Activated naive CD8-positive, alpha-beta T cell (primary cell): ENCODE data around the gene THAP12.

ENCODE experiments used
- H3K27ac Mint-ChIP-seq: one replicate; pipeline ENCODE4 v1.8.0; 2021; ENCODE audit warnings: mixed read lengths
- H3K27me3 Mint-ChIP-seq: one replicate; pipeline ENCODE4 v1.8.0; 2021; ENCODE audit warnings: mixed read lengths
- H3K36me3 Mint-ChIP-seq: one replicate; pipeline ENCODE4 v1.8.0; 2021; ENCODE audit warnings: mixed read lengths
- H3K4me1 Mint-ChIP-seq: one replicate; pipeline ENCODE4 v1.8.0; 2021; ENCODE audit warnings: low read depth, mixed read lengths
- H3K4me3 Mint-ChIP-seq: one replicate; pipeline ENCODE4 v1.8.0; 2021; ENCODE audit warnings: mild to moderate bottlenecking, mixed read lengths
- H3K9me3 Mint-ChIP-seq: one replicate; pipeline ENCODE4 v1.8.0; 2021; ENCODE audit warnings: low read depth, mixed read lengths

The THAP12 gene

GRCh38 chr11:76313271-76313670 is 67.7 kb downstream of the THAP12 start:
- Mint-ChIP-seq H3K9me3 (no peaks in the 10 kb centered on the region), H3K4me1 (no peaks in the 10 kb centered on the region), H3K4me3 (no peak overlapping the region), H3K36me3 (no peaks in the 10 kb centered on the region), H3K27ac (no peak overlapping the region), H3K27me3 (peaks cover 3% of the 10 kb centered on the region)

- Mint-ChIP-seq H3K4me3 (no peak overlapping the region), H3K27ac (no peak overlapping the region), H3K36me3 (no peaks in the 10 kb centered on the region), H3K9me3 (no peaks in the 10 kb centered on the region), H3K4me1 (no peaks in the 10 kb centered on the region), H3K27me3 (no peaks in the 10 kb centered on the region)
Measured at GRCh38 chr11:76310832-76311595, 69.9 kb downstream of the THAP12 start.

DNA sequence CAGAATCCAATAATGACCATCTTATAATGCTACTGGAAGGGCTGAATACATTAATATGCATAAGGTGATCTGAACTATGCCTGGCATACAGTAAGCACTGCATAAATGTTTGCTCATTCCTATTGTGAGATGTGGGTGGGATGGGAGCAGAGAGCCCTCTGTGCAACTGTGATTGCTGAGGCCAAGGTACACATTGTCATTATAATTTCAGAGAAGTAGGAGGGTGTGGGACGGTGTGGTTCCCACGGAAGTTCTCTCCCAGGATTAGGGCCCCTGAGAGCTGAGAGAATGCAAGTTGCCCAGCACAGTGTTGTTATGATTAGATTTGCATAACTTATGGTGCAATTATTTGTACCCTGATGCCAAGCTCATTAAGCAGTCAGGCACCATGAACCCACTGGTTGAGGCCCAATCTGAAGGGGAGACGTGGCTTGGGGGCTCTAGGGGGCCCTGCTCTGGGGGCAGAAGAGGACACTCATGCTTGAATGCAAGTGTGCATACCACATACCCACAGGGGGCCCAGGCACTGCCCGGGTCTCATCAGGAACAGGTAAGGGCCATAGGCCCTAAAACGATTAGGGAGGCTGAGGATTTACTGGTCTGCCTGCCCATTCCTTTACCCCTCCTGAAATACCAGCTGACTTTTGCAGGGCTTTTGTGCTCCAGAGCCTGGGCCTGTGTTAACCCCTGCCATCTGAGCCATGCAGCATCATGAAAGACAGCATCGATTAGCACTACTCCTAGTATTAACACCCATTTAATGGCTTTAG is 72.8 kb downstream of the THAP12 start:
- Mint-ChIP-seq H3K9me3 (no peaks in the 10 kb centered on the region), H3K4me3 (no peak overlapping the region), H3K36me3 (no peaks in the 10 kb centered on the region), H3K4me1 (no peaks in the 10 kb centered on the region), H3K27me3 (no peaks in the 10 kb centered on the region), H3K27ac (no peak overlapping the region)

- Mint-ChIP-seq H3K4me3 (no peak overlapping the region), H3K9me3 (no peaks in the 10 kb centered on the region), H3K27ac (no peak overlapping the region), H3K27me3 (no peaks in the 10 kb centered on the region), H3K4me1 (no peaks in the 10 kb centered on the region), H3K36me3 (no peaks in the 10 kb centered on the region)
Measured at GRCh38 chr11:76307396-76307795, 73.5 kb downstream of the THAP12 start.

- Mint-ChIP-seq H3K27ac (no peak overlapping the region), H3K36me3 (no peaks in the 10 kb centered on the region), H3K4me1 (no peaks in the 10 kb centered on the region), H3K4me3 (no peak overlapping the region), H3K27me3 (no peaks in the 10 kb centered on the region), H3K9me3 (no peaks in the 10 kb centered on the region)
Measured at GRCh38 chr11:76303399-76303798, 77.5 kb downstream of the THAP12 start.

- Mint-ChIP-seq H3K4me1 (no peaks in the 10 kb centered on the region), H3K36me3 (no peaks in the 10 kb centered on the region), H3K27me3 (no peaks in the 10 kb centered on the region), H3K4me3 (no peak overlapping the region), H3K27ac (no peak overlapping the region), H3K9me3 (no peaks in the 10 kb centered on the region)
Measured at GRCh38 chr11:76302996-76303395, 77.9 kb downstream of the THAP12 start.
